GM19023 (cell line): ENCODE data around the gene RWDD2A.
A peak's percentile ranks its signal among the peaks of the same experiment; 100 is the strongest.
"Not testable (repeated sequence)": the region's sequence is repeated elsewhere in the genome, so short reads cannot be mapped to it uniquely, and the experiment has no call there.

Source experiments
- ATAC-seq: cut with Tn5 transposase; IDR thresholded peaks from one replicate; pipeline ENCODE4 v1.9.1; 2021; ENCODE audit warnings: mild to moderate bottlenecking, moderate library complexity; ENCODE audit not compliant: unreplicated experiment

RWDD2A gene

GRCh38 chr6:83192871-83193746 lies at the start of gene RWDD2A, which contains the start of gene PGM3:
RWDD2A (plus strand) TSS chr6:83193357; CDS start chr6:83194452, 1,095 bp downstream.
PGM3 (minus strand) TSS chr6:83193265; CDS start chr6:83191012, 2,253 bp downstream.
- ATAC-seq: peak; percentile 94

- ATAC-seq: no peak
These were observed 42.0 kb upstream of the RWDD2A start for GRCh38 chr6:83151114-83151513.

- no peak for ATAC-seq
These were observed 40.2 kb upstream of the RWDD2A start for GRCh38 chr6:83152913-83153312.

- ATAC-seq: no peak
These were observed 39.2 kb upstream of the RWDD2A start for GRCh38 chr6:83153883-83154521.

- ATAC-seq: no peak
These were observed 37.4 kb upstream of the RWDD2A start for GRCh38 chr6:83155794-83156193.

GRCh38 chr6:83160167-83160566 lies 33.0 kb upstream of the RWDD2A start:
- no peak for ATAC-seq

GRCh38 chr6:83167726-83168278 lies 25.4 kb upstream of the RWDD2A start:
- no peak for ATAC-seq

GRCh38 chr6:83168556-83168955 lies 24.6 kb upstream of the RWDD2A start:
- ATAC-seq: no peak

- no peak for ATAC-seq
These were observed 24.1 kb upstream of the RWDD2A start for GRCh38 chr6:83169106-83169505.

- ATAC-seq: no peak
These were observed 23.6 kb upstream of the RWDD2A start for GRCh38 chr6:83169511-83169910.

GRCh38 chr6:83176246-83176645 lies 16.9 kb upstream of the RWDD2A start:
- no peak for ATAC-seq

- ATAC-seq: no peak
These were observed 12.7 kb upstream of the RWDD2A start for GRCh38 chr6:83180426-83180950.

- no peak for ATAC-seq
These were observed 11.0 kb upstream of the RWDD2A start for GRCh38 chr6:83182114-83182513.

- ATAC-seq: no peak
These were observed 9.9 kb upstream of the RWDD2A start for GRCh38 chr6:83183082-83183828.

- ATAC-seq: no peak
These were observed 8.1 kb upstream of the RWDD2A start for GRCh38 chr6:83185096-83185495.

- no peak for ATAC-seq
These were observed 4.7 kb upstream of the RWDD2A start for GRCh38 chr6:83188501-83188900.

GRCh38 chr6:83190626-83191025 lies 2.5 kb upstream of the RWDD2A start:
- no peak for ATAC-seq

- not testable (repeated sequence) for ATAC-seq
These were observed 1.2 kb upstream of the RWDD2A start for GRCh38 chr6:83191974-83192373.

GRCh38 chr6:83192456-83192855 lies 701 bp upstream of the RWDD2A start:
- no peak for ATAC-seq

- ATAC-seq: peak; percentile 33
These were observed 800 bp downstream of the RWDD2A start for GRCh38 chr6:83193747-83194566.
